GM10266 (cell line): Measurements from ENCODE around the gene FOXD4L4.
"Not testable (repeated sequence)": the region's sequence is repeated elsewhere in the genome, so short reads cannot be mapped to it uniquely, and the experiment has no call there.

Experiments
- DNase-seq: peaks from one replicate; pipeline ENCODE4 v3.0.0; 2012; ENCODE audit errors: extremely low spot score

Gene FOXD4L4

DNA sequence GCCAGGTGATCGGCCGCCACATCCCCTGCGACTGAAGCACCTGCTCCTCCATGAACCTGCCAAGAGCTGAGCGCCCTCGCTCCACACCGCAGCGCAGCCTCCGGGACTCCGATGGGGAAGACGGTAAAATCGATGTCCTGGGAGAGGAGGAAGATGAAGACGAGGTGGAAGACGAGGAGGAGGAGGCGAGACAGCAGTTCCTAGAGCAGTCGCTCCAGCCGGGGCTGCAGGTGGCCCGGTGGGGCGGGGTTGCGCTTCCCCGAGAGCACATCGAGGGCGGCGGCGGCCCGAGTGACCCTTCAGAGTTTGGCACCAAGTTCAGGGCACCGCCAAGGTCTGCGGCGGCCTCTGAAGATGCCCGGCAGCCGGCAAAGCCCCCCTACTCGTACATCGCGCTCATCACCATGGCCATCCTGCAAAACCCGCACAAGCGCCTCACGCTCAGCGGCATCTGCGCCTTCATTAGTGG is at the start of gene FOXD4L4:
Gene FOXD4L4, plus strand, starts transcription at position 51 of the 469 bp plus-strand sequence. Its CDS starts 0 bp downstream, at position 51.
- not testable (repeated sequence) for DNase-seq

DNA sequence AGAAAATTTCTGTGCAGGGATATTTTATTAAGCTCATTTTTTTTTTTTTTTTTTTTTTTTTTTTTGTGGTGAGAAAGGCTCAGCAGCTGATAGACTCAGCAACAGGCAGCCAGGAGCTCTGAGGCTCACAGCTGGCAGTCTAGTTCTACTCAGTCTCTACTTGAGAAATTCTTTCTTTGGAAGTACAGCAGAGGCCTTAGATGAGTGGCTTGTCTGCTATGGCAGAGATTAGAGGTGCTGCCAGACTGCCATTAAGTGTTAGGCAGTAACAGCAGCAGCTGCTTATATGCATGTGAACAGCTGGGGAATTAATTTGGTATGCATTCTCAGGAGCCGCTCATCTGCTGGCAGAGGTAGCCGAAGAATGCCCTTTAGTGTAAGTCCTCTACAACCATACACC is 33.4 kb upstream of the FOXD4L4 start:
- not testable (repeated sequence) for DNase-seq

GRCh38 chr9:65714445-65714844 is 22.5 kb upstream of the FOXD4L4 start:
- not testable (repeated sequence) for DNase-seq

DNA sequence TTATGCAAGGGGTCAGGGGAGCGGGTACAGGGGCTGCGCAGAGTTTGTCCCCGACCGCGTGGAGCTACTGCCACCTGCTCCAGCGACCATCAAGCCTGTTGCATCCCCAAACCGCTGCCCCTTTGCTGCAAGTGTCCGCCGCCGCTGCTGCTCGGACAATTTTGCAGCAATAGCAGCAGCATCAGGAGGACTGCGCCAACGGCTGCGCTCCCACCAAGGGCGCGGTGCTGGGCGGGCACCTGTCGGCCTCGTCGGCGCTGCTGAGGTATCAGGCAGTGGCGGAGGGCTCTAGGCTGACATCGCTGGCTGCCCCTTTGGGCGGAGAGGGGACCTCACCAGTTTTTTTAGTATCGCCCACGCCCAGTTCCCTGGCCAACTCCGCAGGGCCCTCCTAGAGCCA is 1.2 kb downstream of the FOXD4L4 start:
- not testable (repeated sequence) for DNase-seq
